RWPE1 (cell line): ENCODE measurements around the gene COL20A1.

Source experiments
- CTCF ChIA-PET: fragments of 350-600 bp; sonication (Branson Sonifier 250); formaldehyde crosslinking; extraction: SDS; loops from one replicate; lab custom pipeline; 2021; lab: Yijun Ruan, JAX
- POLR2A ChIA-PET: fragments of 400-600 bp; formaldehyde crosslinking; extraction: SDS; loops from one replicate; lab custom pipeline; 2020; ENCODE audit warnings: antibody characterized with exemption; ENCODE audit not compliant: low non-redundant PET; lab: Yijun Ruan, JAX
- DNase-seq: peaks from one replicate; pipeline ENCODE4 v3.0.0; 2012; ENCODE audit warnings: low spot score
- H3K27ac ChIP-seq: fragments of 450-650 bp; 2 replicates; pipeline ENCODE4 v1.5.1; 2017
- TF ChIP-seq, protein P1 (sequence below): fragments of 450-650 bp; conservative IDR thresholded peaks from 2 replicates; pipeline ENCODE4 v1.5.1; 2017; ENCODE audit warnings: low read depth, mild to moderate bottlenecking

Gene COL20A1

DNA sequence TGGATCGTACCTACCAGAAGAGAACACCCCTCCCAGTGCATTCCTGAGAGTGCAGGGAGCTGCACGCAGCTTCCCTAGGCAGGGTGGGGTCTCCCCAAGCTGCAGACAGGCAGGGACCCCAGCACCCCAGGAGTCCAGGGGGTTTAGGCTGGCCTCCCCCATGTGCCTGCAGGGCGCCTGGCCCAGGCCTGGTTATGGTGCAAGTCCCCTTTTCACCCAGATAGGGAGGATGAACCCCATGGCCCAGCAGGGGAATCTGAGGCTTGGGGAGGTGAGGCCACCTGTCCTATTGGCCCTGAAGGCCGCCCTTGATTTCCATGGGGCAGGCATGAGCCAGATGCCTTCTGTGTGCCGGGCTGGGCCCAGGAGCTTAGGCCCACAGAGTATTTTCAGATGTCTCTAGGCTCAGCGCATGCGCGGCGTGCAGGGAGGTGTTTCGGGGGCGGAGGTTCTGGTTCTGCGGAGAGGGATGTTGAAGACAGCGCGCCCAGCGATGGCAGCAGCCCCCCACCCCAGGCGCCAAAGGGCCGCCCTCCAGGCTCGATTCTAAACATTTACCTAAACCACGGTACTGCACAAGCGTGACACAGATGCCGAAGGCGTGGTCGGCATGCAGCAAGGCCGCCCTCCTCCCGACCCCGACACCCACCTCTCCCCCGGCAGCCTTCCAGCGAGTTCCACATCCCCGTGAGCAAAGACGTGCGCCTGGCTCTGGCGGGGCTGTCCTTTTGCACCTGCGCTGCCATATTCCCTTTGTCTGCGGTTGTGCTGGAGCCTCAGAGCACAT, 29.4 kb downstream of the COL20A1 start:
- no peak for DNase-seq
- H3K27ac ChIP-seq = no peak overlapping the region
- CTCF ChIA-PET = interaction anchor here (0.6 to 1.3 kb wide), 3 partner anchors 12 to 99 kb away, joined by 4 to 5 read pairs (median 4); no protein-coding TSS in a partner anchor
- TF ChIP-seq, protein P1, sequence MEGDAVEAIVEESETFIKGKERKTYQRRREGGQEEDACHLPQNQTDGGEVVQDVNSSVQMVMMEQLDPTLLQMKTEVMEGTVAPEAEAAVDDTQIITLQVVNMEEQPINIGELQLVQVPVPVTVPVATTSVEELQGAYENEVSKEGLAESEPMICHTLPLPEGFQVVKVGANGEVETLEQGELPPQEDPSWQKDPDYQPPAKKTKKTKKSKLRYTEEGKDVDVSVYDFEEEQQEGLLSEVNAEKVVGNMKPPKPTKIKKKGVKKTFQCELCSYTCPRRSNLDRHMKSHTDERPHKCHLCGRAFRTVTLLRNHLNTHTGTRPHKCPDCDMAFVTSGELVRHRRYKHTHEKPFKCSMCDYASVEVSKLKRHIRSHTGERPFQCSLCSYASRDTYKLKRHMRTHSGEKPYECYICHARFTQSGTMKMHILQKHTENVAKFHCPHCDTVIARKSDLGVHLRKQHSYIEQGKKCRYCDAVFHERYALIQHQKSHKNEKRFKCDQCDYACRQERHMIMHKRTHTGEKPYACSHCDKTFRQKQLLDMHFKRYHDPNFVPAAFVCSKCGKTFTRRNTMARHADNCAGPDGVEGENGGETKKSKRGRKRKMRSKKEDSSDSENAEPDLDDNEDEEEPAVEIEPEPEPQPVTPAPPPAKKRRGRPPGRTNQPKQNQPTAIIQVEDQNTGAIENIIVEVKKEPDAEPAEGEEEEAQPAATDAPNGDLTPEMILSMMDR = no peak
- POLR2A ChIA-PET = no interaction called here

DNA sequence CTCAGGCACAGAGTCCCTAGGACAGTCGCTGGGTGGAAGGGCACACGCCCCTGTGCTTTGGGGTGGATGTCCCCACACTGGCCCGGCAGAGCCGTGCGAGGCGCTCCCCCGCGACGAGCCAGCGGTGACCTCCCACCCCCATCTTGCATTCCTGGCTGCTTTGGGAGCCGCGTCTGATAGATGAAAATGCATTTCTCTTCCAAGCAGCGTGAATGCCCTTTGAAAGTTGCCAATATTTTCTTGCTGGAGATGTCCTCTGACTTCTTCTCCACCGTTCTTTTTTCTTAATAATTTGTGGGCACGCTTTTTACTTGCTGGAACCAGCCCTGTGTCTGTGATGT, 29.9 kb downstream of the COL20A1 start:
- no peak for DNase-seq
- TF ChIP-seq, protein P1 = no peak
- ChIA-PET POLR2A (no interaction called here), CTCF (no interaction called here)
- no peak overlapping the region for H3K27ac ChIP-seq

DNA sequence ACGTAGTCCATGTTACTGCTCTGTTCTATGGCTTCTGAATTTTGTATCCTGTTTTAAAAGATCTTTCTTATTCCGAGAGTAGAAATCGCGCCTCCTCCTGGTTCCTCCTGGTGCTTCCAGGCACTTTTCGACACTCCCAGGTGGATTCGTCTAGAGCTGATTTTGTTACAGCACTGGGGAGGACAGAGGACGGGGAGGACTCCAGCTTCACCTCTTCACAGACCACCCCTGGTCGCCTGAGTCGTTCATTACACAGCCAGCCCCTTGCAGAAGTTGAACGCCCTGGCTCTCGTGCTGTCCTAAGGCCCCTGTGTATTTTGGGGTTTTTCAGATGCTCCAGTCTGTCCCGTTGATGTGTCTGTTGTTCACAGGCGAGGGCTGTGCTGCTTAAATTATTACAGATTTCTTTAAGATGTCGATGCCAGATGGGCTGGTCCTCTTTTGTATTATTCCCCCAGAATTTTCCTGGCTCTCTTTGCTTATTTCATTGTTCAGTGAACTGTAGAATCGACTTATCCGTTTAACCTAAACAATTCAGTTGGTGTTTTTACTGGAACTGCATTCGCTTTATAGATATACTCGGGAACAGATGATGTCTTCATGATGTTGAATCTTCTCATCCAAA, 30.5 kb downstream of the COL20A1 start:
- ChIA-PET CTCF (interaction anchor here (1.2 kb wide), 1 partner anchor 14 kb away, joined by 3 read pairs; no protein-coding TSS in a partner anchor), POLR2A (no interaction called here)
- no peak for DNase-seq
- H3K27ac ChIP-seq = no peak overlapping the region
- TF ChIP-seq, protein P1 = no peak

DNA sequence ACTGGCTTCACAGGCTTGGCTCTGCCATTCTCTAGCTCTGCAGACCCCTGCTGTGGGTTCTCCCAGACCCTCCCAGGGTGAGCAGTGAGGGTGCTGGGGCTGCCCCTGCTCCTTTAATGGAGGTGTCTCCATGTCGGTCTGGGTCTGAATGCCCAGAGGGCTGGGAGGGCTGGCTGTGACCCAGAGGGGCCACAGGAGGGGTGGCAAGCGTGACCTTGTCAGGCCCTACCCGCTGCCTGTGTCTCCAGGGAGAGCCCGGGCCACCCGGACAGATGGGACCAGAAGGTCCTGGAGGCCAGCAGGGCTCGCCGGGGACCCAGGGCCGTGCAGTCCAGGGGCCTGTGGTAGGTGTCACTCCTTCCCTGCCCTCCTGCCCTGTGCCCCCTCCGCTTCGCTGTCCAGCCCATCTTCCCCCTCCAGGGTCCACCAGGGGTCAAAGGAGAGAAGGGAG, 32.1 kb downstream of the COL20A1 start:
- H3K27ac ChIP-seq = no peak overlapping the region
- CTCF ChIA-PET = no interaction called here
- no peak for DNase-seq
- POLR2A ChIA-PET = no interaction called here
- TF ChIP-seq, protein P1 = no peak

DNA sequence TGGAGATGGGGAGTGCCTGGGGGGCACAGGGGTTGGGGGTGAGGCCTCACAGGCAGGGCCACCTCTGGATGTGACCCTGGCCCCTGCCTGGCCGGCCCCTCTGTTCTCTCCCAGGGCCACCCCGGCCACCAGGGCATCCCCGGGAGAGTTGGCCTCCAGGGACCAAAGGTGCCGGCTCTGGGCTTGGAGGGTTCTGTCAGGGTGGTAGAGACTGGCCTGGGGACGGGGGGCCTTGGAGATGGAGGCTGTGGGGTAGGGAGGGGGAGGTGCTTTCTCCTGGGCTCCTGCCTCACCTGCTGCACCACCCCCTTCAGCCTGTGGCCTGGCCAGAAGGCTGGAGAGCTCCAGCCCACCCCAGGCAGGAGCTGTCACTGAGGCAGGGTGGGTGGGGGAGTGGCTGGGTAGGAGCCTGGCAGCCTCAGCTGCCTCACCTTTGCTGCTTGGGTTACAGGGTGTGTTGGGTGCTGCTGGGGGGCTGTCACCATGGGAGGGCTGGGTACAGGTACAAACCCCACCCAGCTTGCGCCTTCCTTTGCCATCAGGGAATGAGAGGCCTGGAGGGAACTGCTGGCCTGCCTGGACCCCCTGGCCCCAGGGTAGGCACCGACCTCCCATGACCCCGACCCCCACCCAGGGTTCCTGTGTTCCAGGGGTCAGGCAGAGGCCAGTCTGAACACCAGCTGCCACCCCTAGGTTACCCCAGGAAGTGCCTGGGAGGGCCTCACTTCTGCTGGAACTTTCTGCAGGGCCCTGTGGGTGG, 32.7 kb downstream of the COL20A1 start:
- TF ChIP-seq, protein P1 = no peak
- POLR2A ChIA-PET = no interaction called here
- no peak for DNase-seq
- CTCF ChIA-PET = interaction anchor here (1.2 kb wide), 1 partner anchor 16 kb away, joined by 5 read pairs; no protein-coding TSS in a partner anchor
- no peak overlapping the region for H3K27ac ChIP-seq
